Astrocyte of the cerebellum (primary cell): ENCODE data around the gene ANKRD11.
"Not testable (repeated sequence)": the region's sequence is repeated elsewhere in the genome, so short reads cannot be mapped to it uniquely, and the experiment has no call there.

Experiments
- DNase-seq: peaks from one replicate; pipeline ENCODE4 v3.0.0-alpha.2; 2011; ENCODE audit warnings: low read depth
- H3K4me3 ChIP-seq: 2 replicates; pipeline ENCODE4 v1.5.1; 2011; ENCODE audit warnings: mild to moderate bottlenecking, low read depth, low read length, moderate library complexity
- CTCF ChIP-seq: IDR thresholded peaks from 2 replicates; pipeline ENCODE4 v1.5.1; 2012; ENCODE audit warnings: low read length, low read depth, moderate library complexity, mild to moderate bottlenecking; ENCODE audit errors: missing control alignments
- in situ Hi-C: cut with HindIII; loops from 2 replicates; pipeline ENCODE4 v1.10.0; 2017; ENCODE audit warnings: low sequenced_read_pairs

The ANKRD11 gene

GRCh38 chr16:89333401-89334001 is 156.9 kb downstream of the ANKRD11 start:
- DNase-seq = peak; percentile 84
- in situ Hi-C loops = loop anchor here (25.0 kb wide), 1 partner anchor 179 kb away; the partner anchor contains the start of gene SPG7
- H3K4me3 ChIP-seq = not testable (repeated sequence)
- TF ChIP-seq CTCF = peak; percentile 57

DNA sequence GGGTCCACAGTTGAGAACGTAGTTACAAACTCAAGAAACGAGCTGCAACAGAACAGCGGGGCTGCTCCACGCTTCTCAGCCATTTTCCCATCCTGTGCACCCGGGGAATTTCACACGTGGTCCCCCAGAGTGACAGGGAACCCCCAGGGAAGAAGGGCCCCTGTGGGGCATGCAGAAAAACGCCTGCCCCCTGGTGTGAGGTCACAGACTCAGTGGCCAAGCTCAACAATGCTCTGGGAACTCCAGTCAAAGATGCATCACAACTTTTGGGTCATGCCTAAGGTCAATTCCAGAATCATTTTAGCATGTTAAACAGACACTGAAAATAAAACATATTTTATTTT is 157.5 kb downstream of the ANKRD11 start:
- in situ Hi-C loops = loop anchor here (25.0 kb wide), 1 partner anchor 179 kb away; the partner anchor contains the start of gene SPG7
- DNase-seq = no peak
- H3K4me3 ChIP-seq = no peak overlapping the region
- TF ChIP-seq CTCF = no peak

DNA sequence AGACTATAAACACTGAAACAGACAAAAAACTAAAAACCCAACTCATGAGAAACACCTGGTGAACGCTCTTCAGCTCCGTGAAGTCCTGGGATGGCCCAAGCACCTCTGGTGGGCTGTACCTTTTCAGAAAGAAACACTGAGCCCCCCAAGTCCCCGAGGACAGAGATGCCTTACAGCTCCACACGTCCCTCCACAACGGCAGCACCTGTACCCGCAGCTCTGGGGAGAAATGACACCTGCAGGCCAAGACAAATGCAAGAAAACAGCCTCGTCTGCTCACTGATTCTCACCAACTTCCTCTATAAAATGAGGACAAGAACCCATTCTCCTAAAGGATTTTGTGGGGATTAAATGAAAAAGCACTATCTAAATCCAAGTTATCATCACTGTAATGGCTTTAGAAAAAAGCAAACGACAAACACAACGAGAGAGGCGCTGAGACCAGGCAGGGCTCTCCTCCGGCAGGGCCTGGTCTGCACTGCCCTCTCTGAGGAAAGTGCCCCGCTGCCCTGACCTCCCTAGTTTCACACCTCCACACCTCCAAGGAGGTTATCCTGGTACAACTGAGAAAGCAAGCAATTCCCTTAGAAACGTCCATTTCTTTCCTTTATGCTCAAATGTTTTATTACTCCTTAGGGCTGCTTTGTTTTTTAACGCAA is 158.0 kb downstream of the ANKRD11 start:
- no peak for TF ChIP-seq CTCF
- no peak overlapping the region for H3K4me3 ChIP-seq
- DNase-seq = no peak
- in situ Hi-C loops = loop anchor here (25.0 kb wide), 1 partner anchor 180 kb away; the partner anchor contains the start of gene SPG7

DNA sequence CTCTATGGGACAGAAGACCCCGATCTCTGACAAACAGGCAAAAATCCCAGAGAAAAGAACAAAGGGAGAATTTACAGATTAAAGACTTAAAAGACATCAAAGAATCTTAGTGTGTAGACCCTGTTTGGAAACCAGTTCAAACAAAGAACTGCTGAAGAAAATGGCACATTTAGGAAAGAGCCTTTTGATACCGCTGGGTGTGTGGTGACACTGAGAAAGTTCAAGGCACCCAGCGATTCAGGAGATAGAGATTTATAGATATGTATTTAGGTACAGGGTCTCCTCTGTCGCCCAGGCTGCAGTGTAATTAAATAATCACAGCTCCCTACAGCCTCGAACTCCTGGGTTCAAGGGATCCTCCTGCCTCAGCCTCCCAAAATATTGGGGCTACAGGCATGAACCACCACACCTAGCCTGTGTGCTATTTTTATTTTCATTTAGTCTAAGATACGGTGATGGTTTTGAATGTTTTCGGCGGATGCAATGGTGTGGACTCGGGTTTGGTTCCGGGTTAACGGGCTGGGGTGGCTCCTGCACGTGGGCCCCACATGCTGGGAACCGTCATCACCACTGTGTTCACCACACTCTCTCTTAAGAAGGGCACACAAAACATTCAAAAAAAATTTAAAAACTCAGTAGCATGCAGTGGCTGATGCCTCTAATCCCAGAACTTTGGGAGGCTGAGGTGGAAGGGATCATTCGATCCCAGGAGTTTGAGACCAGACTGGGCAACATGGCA is 158.8 kb downstream of the ANKRD11 start:
- no peak overlapping the region for H3K4me3 ChIP-seq
- no peak for DNase-seq
- in situ Hi-C loops = loop anchor here (25.0 kb wide), 1 partner anchor 181 kb away; the partner anchor contains the start of gene SPG7
- no peak for TF ChIP-seq CTCF

- in situ Hi-C loops = loop anchor here (25.0 kb wide), 1 partner anchor 182 kb away; the partner anchor contains the start of gene SPG7
- TF ChIP-seq CTCF = no peak
- H3K4me3 ChIP-seq = no peak overlapping the region
- DNase-seq = no peak
Measured at GRCh38 chr16:89330177-89330856, 160.0 kb downstream of the ANKRD11 start.

DNA sequence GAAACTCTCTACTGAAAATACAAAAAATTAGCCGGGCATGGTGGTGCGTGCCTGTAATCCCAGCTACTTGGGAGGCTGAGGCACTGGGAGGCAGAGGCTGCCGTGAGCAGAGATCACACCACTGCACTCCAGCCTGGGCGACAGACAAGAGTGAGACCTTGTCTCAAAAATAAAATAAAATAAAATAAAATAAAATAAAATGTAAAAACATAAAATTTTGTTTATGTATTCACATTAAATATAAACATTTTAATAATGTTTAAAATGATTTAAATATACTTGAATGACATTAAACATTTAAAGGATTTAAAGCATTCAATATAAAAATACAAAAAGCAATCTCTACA is 160.6 kb downstream of the ANKRD11 start:
- in situ Hi-C loops = loop anchor here (25.0 kb wide), 1 partner anchor 182 kb away; the partner anchor contains the start of gene SPG7
- DNase-seq, H3K4me3 ChIP-seq: not testable (repeated sequence)

DNA sequence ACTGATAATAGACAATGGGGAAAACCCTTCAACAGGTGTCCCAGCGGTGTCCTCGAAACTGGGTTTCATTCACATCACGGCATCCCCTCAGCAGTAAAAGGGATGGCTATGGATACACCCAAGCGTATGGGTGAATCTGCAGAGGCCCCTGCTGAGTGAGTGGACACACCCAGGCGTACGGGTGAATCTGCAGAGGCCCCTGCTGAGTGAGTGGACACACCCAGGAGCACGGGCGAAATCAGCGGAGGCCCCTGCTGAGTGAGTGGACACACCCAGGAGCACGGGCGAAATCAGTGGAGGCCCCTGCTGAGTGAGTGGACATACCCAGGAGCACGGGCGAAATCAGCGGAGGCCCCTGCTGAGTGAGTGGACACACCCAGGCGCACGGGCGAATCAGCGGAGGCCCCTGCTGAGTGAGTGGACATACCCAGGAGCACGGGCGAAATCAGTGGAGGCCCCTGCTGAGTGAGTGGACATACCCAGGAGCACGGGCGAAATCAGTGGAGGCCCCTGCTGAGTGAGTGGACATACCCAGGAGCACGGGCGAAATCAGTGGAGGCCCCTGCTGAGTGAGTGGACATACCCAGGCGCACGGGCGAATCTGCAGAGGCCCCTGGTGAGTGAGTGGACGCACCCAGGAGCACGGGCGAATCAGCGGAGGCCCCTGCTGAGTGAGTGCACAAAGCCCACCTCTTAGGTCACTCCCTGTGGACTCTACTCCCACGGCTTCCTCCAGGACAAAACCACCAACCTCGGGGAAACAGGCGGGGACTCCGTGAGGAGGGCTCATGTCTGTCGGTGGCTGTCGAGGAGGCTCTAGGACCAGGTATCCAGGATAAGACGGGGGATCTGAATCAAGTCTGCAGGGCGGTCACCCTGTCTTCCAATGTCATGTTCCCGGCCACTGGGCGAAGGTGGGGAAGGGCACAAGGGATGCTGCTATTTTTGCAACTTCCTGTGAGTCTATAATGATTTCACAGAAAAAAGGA is 161.7 kb downstream of the ANKRD11 start:
- in situ Hi-C loops = loop anchor here (25.0 kb wide), 1 partner anchor 184 kb away; the partner anchor contains the start of gene SPG7
- DNase-seq, H3K4me3 ChIP-seq: not testable (repeated sequence)
